Measurements from ENCODE around the gene COX7B2.

- TF ChIP-seq TCF4 (CRISPR knock-in tag; IDR thresholded peaks at IDR 0.05; ENCODE audit: borderline replicate concordance) (no peak), TSHZ2 (CRISPR knock-in tag; IDR thresholded peaks at IDR 0.05) (no peak), BACH2 (CRISPR knock-in tag; IDR thresholded peaks at IDR 0.05; ENCODE audit: borderline replicate concordance) (no peak), PATZ1 (CRISPR knock-in tag; IDR thresholded peaks at IDR 0.05; ENCODE audit: borderline replicate concordance) (no peak), ZFP30 (CRISPR knock-in tag; IDR thresholded peaks at IDR 0.05) (no peak), ESRRG (CRISPR knock-in tag; IDR thresholded peaks at IDR 0.05) (no peak), GLIS3 (CRISPR knock-in tag; IDR thresholded peaks at IDR 0.05) (no peak), RARB (CRISPR knock-in tag; IDR thresholded peaks at IDR 0.05) (no peak), CSDC2 (CRISPR knock-in tag; IDR thresholded peaks at IDR 0.05) (no peak), OSR1 (CRISPR knock-in tag; IDR thresholded peaks at IDR 0.05) (no peak), TOX (CRISPR knock-in tag; IDR thresholded peaks at IDR 0.05; ENCODE audit: borderline replicate concordance) (no peak), ISL1 (CRISPR knock-in tag; IDR thresholded peaks at IDR 0.05) (no peak), ZNF565 (CRISPR knock-in tag; conservative IDR thresholded peaks at IDR 0.05; ENCODE audit: low read depth) (no peak), ARNTL (CRISPR knock-in tag; IDR thresholded peaks at IDR 0.05; ENCODE audit: borderline replicate concordance, low read depth) (no peak)
Measured at GRCh38 chr4:46717950-46718349, 191.1 kb downstream of the COX7B2 start.

Measured in SK-N-SH treated with all-trans-retinoic acid at 6 μM for 48 hours (cell line).